NB4 (cell line): ENCODE measurements around the gene ZNF397.

Experiments
- DNase-seq: peaks from one replicate; pipeline ENCODE4 v3.0.0; 2010; ENCODE audit warnings: low read depth
- H3K4me3 ChIP-seq: one replicate; pipeline ENCODE4 v1.5.1; 2011; ENCODE audit warnings: mild to moderate bottlenecking, low read depth, low read length, moderate library complexity
- CTCF ChIP-seq: IDR thresholded peaks from one replicate; pipeline ENCODE4 v1.5.1; 2012; ENCODE audit warnings: low read depth, low read length
- MYC ChIP-seq: IDR thresholded peaks from 2 replicates; pipeline ENCODE4 v1.6.1; 2011; ENCODE audit warnings: low read depth, low read length
- POLR2A ChIP-seq: IDR thresholded peaks from 2 replicates; pipeline ENCODE4 v1.6.1; 2011; ENCODE audit warnings: mild to moderate bottlenecking; ENCODE audit not compliant: insufficient read length; ENCODE audit errors: extremely low read depth
- TF ChIP-seq, protein P1 (sequence below): IDR thresholded peaks from 2 replicates; pipeline ENCODE4 v1.6.1; 2011; ENCODE audit warnings: low read depth, low read length

The ZNF397 gene

DNA sequence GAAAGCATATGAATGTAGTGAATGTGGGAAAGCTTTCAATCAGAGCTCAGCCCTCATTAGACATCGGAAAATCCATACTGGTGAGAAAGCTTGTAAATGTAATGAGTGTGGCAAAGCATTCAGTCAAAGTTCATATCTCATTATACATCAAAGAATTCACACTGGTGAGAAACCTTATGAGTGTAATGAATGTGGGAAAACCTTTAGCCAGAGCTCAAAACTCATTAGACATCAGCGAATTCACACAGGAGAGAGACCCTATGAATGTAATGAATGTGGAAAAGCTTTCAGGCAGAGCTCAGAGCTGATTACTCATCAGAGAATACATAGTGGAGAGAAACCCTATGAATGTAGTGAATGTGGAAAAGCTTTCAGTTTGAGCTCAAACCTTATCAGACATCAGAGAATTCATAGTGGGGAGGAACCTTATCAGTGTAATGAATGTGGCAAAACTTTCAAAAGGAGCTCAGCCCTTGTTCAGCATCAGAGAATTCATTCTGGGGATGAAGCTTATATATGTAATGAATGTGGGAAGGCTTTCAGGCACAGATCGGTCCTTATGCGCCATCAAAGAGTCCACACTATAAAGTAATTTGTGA, 5.0 kb downstream of the ZNF397 start:
- TF ChIP-seq MYC, result no peak
- TF ChIP-seq, protein P1, sequence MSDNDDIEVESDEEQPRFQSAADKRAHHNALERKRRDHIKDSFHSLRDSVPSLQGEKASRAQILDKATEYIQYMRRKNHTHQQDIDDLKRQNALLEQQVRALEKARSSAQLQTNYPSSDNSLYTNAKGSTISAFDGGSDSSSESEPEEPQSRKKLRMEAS, result no peak
- no peak overlapping the region for H3K4me3 ChIP-seq
- DNase-seq, result no peak

DNA sequence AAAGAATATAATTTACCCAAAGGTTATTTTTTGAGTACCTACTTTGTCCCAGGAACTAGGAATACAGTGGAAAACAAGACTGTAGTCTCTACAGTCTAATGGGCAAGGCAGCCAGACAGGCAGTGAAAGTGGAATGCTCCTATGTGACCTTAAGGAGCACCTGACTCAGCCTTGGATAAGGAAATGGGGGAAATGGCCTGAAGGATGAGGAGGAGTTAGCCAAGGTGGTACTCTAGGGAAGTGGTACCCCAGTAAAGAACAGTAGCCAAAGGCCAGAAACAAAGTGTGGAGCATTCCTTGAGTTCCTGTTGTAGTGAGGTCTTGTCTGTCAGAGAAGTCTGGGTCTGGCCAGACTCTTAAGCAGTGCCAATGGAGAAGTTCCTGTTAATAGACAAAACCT, 6.0 kb downstream of the ZNF397 start:
- TF ChIP-seq, protein P1, result no peak
- TF ChIP-seq MYC, result no peak
- no peak overlapping the region for H3K4me3 ChIP-seq
- DNase-seq, result no peak

- H3K4me3 ChIP-seq, result no peak overlapping the region
- DNase-seq, result peak; percentile 55
- TF ChIP-seq, protein P1, result no peak
- TF ChIP-seq POLR2A (no peak), MYC (no peak), CTCF (no peak)
These were observed 6.8 kb downstream of the ZNF397 start for GRCh38 chr18:35247412-35248249.

DNA sequence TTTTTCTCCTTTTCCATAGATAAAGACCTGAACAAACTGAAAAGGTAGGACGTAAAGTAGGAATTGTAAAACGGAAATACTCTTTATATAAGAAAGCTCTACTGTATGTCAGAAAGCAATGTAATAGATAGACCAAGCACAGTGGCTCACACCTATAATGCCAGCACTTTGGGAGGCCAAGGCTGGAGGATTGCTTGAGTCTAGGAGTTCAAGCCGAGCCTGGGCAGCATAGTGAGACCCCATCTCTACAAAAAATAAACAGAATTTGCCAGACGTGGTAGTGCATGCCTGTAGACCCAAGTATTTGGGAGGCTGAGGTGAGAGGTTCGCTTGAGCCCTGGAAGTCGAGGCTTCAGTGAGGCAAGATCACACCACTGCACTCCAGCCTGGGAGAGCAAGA, 7.6 kb downstream of the ZNF397 start:
- DNase-seq, result no peak
- TF ChIP-seq MYC, result no peak
- TF ChIP-seq, protein P1, result no peak
- TF ChIP-seq POLR2A, result no peak
- TF ChIP-seq CTCF, result no peak
- no peak overlapping the region for H3K4me3 ChIP-seq

- no peak overlapping the region for H3K4me3 ChIP-seq
- DNase-seq, result no peak
- TF ChIP-seq, protein P1, result no peak
- TF ChIP-seq POLR2A (no peak), MYC (no peak), CTCF (no peak)
These were observed 11.6 kb downstream of the ZNF397 start for GRCh38 chr18:35252466-35252865.

DNA sequence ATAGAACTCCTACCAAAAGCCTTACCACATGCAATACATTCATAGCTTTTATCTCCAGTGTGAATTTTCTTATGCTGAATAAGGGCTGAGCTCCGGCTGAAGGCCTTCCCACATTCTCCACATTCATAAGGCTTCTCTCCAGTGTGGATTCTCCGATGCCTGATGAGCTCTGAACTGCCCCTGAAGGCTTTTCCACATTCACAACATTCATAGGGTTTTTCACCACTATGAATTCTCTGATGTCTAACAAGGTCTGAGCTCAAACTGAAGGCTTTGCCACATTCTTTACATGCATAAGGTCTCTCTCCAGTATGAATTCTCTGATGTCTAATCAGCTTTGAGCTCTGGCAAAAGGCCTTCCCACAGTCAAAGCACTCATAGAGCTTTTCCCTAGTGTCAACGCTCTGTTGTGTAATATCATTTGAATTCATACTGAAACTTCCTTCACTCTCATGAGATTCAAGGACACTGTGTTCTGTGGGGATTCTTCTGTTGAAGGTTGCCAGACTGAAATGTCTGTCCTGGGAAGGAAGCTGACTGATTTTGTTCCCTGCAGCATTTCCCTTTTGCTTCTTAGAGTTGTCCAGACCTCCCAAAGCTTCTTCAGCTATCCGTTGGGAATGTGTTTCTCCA, 12.9 kb downstream of the ZNF397 start:
- no peak for DNase-seq
- TF ChIP-seq POLR2A, result no peak
- TF ChIP-seq CTCF, result no peak
- TF ChIP-seq, protein P1, result no peak
- no peak for TF ChIP-seq MYC
- H3K4me3 ChIP-seq, result no peak overlapping the region
